HG03378 (cell line): ENCODE results near the gene GSTT2.
A peak's percentile ranks its signal among the peaks of the same experiment; 100 is the strongest.

Source experiments
- ATAC-seq: cut with Tn5 transposase; IDR thresholded peaks from one replicate; pipeline ENCODE4 v1.9.1; 2021; ENCODE audit warnings: mild to moderate bottlenecking, moderate library complexity; ENCODE audit not compliant: unreplicated experiment

Gene GSTT2

GRCh38 chr22:24008381-24009226, 28.7 kb downstream of the GSTT2 start:
- ATAC-seq = no peak

- ATAC-seq = no peak
Measured at GRCh38 chr22:24009227-24010017, 29.5 kb downstream of the GSTT2 start.

GRCh38 chr22:24010018-24010391, 30.1 kb downstream of the GSTT2 start:
- no peak for ATAC-seq

GRCh38 chr22:24011735-24012068, 31.8 kb downstream of the GSTT2 start:
- ATAC-seq = peak; percentile 5

GRCh38 chr22:24016156-24016555, 36.2 kb downstream of the GSTT2 start:
- no peak for ATAC-seq

GRCh38 chr22:24021304-24021703, 41.4 kb downstream of the GSTT2 start:
- ATAC-seq = no peak

GRCh38 chr22:24023204-24023789, 43.4 kb downstream of the GSTT2 start:
- no peak for ATAC-seq

- no peak for ATAC-seq
Measured at GRCh38 chr22:24024354-24024753, 44.4 kb downstream of the GSTT2 start.

GRCh38 chr22:24025475-24025874, 45.5 kb downstream of the GSTT2 start:
- no peak for ATAC-seq

- ATAC-seq = no peak
Measured at GRCh38 chr22:24026056-24026455, 46.1 kb downstream of the GSTT2 start.

GRCh38 chr22:24026733-24027132, 46.8 kb downstream of the GSTT2 start:
- no peak for ATAC-seq

GRCh38 chr22:24027389-24027975, 47.5 kb downstream of the GSTT2 start:
- no peak for ATAC-seq

GRCh38 chr22:24027991-24028390, 48.1 kb downstream of the GSTT2 start:
- ATAC-seq = no peak

- ATAC-seq = no peak
Measured at GRCh38 chr22:24028533-24028932, 48.6 kb downstream of the GSTT2 start.

GRCh38 chr22:24029304-24029703, 49.4 kb downstream of the GSTT2 start:
- ATAC-seq = no peak

- ATAC-seq = no peak
Measured at GRCh38 chr22:24030186-24030702, 50.3 kb downstream of the GSTT2 start.
